NCI-H446 (cell line): Measurements from ENCODE around the gene LYVE1.

ENCODE experiments used
- DNase-seq, 2 experiments: peaks; one replicate each; lab custom pipeline; 2025; lab: John Stamatoyannopoulos, UW

Gene LYVE1

DNA sequence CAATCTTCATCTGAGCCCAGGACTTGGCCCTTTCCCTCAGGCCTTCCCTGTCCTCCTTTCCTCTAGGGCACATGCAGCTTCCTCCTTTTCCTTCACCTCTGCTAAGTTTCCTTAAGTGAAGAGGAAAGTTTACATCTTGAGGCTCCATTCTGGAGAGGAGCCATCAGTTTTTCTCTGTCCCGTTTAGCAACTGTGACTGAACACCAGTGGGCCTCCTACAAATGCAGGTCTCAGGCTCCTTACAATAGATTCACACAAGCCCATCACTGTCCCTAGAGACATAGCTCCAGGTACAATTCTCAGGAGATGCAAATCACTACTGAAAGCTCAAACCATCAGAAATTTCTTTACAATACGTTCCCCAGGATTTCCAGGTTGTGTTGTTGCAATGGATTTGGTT is 23.3 kb upstream of the LYVE1 start:
- DNase-seq = no peak

DNA sequence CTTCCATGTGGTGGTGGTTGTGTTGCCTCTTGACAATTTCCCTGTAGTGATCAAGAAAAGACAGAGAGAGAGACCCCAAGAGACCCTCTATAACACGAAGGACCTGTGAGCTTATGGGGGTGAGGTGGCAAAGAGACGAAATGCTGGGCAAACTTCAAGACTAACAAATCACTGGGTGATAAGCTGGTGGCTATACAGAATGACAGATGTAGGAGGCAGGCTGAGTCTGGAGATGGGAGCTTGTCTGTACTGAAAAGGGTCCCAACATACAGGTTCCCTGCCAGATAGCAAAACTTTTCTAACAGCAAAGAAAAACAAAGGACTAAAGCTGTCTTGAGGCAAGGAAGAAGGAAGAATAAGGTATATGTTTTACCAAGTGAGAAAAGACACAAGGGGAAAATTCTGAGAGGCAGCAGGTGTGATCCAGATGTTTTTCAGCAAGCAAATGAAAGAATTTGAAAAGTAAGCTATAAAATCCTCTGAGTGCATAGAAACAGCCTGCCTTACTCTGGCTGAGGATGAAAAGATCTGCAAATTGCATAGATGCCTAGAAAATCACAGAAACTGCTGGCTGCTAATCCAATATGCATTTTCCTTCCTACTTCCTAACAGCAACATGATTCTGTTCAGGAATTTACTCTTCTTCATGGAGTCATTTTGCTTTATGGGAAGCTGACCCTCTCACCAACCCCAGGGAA is 21.9 kb upstream of the LYVE1 start:
- no peak for DNase-seq

- no peak for DNase-seq
Measured at GRCh38 chr11:10588904-10589303, 20.4 kb upstream of the LYVE1 start.

GRCh38 chr11:10587995-10588394 is 19.5 kb upstream of the LYVE1 start:
- DNase-seq = no peak

DNA sequence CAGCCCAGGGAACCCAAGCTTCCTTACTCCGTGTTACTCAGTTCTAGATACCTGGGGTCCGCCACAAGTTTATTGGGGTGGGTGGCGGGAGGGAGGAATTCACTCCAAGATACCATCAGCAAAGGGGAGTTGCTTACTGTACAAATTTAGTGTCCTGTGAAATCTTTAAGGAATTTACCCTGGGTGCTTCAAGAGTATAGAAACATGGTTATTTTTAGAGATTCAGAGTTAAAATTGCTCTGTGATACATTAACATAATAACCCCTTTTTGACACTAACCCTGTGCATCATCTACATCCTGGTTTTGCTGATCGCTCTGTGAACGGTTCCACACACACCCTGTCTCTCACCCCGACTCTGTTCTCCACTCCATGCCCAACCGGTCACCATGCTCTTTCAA is 18.9 kb upstream of the LYVE1 start:
- DNase-seq = no peak

DNA sequence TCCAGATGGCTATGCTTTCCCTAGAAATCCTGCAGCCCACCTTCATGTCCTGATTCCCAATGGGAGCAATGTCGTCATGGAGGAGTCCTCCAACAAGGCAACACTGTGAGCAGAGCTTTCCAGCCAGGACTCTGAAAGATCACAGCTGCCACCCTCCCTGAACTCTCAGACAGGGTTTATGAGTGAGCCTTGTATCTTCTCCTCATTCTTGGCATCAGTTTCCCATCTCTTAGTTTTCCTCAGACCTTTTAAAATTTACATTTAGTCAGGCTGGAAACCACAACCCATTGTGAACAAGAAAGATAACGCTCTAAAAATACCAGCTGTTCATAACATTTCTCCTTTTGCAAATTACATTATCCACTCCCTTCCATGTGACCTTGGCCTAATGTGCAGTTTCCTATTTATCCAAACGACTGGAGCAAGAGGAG is 15.6 kb upstream of the LYVE1 start:
- DNase-seq = no peak

- no peak for DNase-seq
Measured at GRCh38 chr11:10581481-10582019, 13.1 kb upstream of the LYVE1 start.

- DNase-seq = no peak
Measured at GRCh38 chr11:10580623-10581022, 12.2 kb upstream of the LYVE1 start.

GRCh38 chr11:10579700-10580099 is 11.2 kb upstream of the LYVE1 start:
- DNase-seq = no peak

- DNase-seq = no peak
Measured at GRCh38 chr11:10576035-10576398, 7.6 kb upstream of the LYVE1 start.

GRCh38 chr11:10575346-10576034 is 7.0 kb upstream of the LYVE1 start:
- DNase-seq = no peak

- DNase-seq = no peak
Measured at GRCh38 chr11:10573556-10573955, 5.1 kb upstream of the LYVE1 start.

- no peak for DNase-seq
Measured at GRCh38 chr11:10573028-10573427, 4.6 kb upstream of the LYVE1 start.

DNA sequence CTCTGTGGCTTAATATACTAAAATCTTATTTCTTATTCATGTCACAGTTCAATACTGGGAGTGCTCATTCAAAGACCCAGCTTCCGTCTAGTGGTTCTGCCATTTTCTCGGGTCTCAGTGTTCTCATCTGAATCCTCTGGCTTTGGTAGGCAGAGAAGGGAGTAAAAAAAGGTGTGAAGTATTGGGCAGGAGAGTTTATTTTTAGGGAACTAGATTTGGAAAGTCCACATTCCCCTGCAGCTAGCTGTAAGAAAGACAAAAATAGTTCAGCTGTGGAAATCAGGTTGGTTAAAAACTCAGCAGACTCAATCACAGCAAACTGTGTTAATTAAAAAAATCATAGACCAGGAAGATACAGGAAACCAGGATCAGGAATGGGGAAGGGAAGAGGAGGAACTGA is 4.1 kb upstream of the LYVE1 start:
- DNase-seq = no peak

DNA sequence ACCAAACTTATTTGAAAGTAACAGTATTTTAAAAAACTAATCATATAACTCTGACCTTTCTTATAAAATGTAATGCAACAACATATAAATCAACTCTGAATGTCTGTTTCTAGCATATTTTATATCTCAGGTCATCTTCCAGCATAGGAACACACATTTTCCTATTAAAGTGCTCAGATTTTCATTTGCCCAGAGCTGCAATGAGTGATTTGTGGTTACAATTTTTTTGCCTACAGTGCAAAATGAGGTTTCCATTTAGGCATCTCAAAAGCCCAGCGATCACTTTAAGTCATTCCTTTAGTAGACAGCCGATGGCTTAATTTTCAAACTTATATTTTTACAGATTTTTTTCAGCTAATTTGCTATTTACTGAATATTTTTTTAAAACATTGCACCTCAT is 1.0 kb downstream of the LYVE1 start:
- no peak for DNase-seq

DNA sequence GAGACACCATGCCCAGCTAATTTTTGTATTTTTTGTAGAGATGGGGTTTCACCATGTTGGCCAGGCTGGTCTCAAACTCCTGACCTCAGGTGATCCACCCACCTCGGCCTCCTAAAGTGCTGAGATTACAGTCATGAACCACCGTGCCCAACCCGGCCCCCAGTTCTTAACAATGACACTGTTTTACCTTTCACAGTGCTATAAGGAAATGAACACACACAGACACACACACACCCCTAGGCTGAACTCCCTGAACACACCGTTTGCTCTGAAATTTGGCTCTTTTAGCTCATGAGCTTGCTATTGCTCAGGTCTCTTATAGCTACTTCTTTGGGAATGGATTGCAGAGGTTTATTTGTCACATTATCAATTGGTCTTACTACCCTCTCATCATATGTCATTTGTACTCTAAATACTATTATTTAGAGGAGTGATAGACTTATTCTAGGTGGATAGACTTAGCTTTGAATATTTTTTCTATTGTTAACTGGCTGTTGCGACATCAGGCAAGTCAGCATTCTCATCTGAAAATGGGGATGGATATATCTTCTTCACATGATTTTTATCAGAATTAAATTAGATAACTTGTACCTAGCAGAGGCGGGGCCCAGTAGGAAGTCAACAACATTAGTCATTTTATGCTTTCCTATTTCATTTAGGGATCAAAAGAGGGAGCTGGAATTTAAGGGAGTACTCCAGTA is 2.1 kb downstream of the LYVE1 start:
- no peak for DNase-seq

- DNase-seq = no peak
Measured at GRCh38 chr11:10565493-10565892, 3.0 kb downstream of the LYVE1 start.

- no peak for DNase-seq
Measured at GRCh38 chr11:10564696-10565318, 3.7 kb downstream of the LYVE1 start.

DNA sequence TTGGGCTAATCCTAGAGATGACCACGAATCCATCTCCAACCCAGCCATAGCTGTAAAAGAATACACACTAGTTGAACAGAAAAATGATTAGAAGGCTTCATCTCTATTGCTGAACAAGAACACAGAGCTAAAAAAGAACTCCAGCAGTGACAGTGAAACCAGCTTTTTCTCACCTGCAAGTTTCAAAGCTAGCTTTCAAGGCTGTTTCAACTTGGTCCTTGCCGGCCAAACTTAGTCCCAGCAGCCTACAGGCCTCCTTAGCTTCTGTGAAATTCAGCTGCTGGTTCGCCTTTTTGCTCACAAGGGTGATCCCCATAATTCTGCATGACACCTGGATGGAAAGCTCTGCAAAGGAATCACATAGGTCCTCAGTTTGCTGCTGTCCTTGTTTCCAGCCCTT is 4.4 kb downstream of the LYVE1 start:
- no peak for DNase-seq

GRCh38 chr11:10561947-10562346 is 6.5 kb downstream of the LYVE1 start:
- DNase-seq = peak in 1 of 2 experiments; percentile 6

- no peak for DNase-seq
Measured at GRCh38 chr11:10561043-10561818, 7.2 kb downstream of the LYVE1 start.

GRCh38 chr11:10558288-10558687 is 10.2 kb downstream of the LYVE1 start:
- no peak for DNase-seq
